K562 (cell line): ENCODE measurements around the gene ZNF513. TPM values are rescaled to one million over a fixed set of nuclear protein-coding genes. Genes with fewer than 3 reads are reported as not detected.

Experiments used
- BCOR ChIP-seq: fragments of 450-650 bp; IDR thresholded peaks from 2 replicates; pipeline ENCODE4 v1.6.1; 2016
- CBX2 ChIP-seq: fragments of 200-600 bp; sonication (generic); IDR thresholded peaks from one replicate; pipeline ENCODE4 v1.6.1; 2012; ENCODE audit warnings: mild to moderate bottlenecking, low read length, inconsistent platforms; ENCODE audit not compliant: insufficient read depth, poor library complexity, severe bottlenecking
- HINFP ChIP-seq: fragments of 450-650 bp; conservative IDR thresholded peaks from 2 replicates; pipeline ENCODE4 v1.6.1; 2016; ENCODE audit warnings: missing genetic modification characterization, low read depth, mild to moderate bottlenecking, control low read depth, missing compliant biosample characterization
- HNRNPLL ChIP-seq: fragments of 200-400 bp; formaldehyde crosslinking; IDR thresholded peaks from 2 replicates; pipeline ENCODE4 v1.6.1; 2017; ENCODE audit warnings: low read length, low read depth, mild to moderate bottlenecking; ENCODE audit not compliant: poor library complexity, severe bottlenecking
- MAFG ChIP-seq: fragments of 450-650 bp; conservative IDR thresholded peaks from 2 replicates; pipeline ENCODE4 v1.6.1; 2016; ENCODE audit warnings: missing genetic modification characterization, missing compliant biosample characterization
- NBN ChIP-seq: fragments of 450-650 bp; IDR thresholded peaks from 2 replicates; pipeline ENCODE4 v1.6.1; 2016; ENCODE audit warnings: low read depth, mild to moderate bottlenecking
- NEUROD1 ChIP-seq: fragments of 150-350 bp; IDR thresholded peaks from 2 replicates; pipeline ENCODE4 v1.6.1; 2014; ENCODE audit warnings: borderline replicate concordance, low read length, low read depth; ENCODE audit not compliant: partially characterized antibody
- NFATC3 ChIP-seq: fragments of 450-650 bp; IDR thresholded peaks from 2 replicates; pipeline ENCODE4 v1.6.1; 2017; ENCODE audit warnings: mild to moderate bottlenecking
- NRF1 ChIP-seq, 2 experiments: fragments of 450-650 bp; IDR thresholded peaks in 1 of 2; conservative IDR thresholded peaks in 1 of 2; 2 replicates each; pipeline ENCODE4 v1.6.1; 2014; ENCODE audit warnings: mild to moderate bottlenecking in 2 of 2
- RFX1 ChIP-seq: fragments of 450-650 bp; IDR thresholded peaks from 2 replicates; pipeline ENCODE4 v1.6.1; 2016; ENCODE audit warnings: mild to moderate bottlenecking, moderate library complexity
- SNRNP70 ChIP-seq: fragments of 200-400 bp; formaldehyde crosslinking; optimal IDR thresholded peaks from 2 replicates; pipeline ENCODE3; 2017; ENCODE audit warnings: low read depth, low read length
- TBL1XR1 ChIP-seq, 2 experiments: IDR thresholded peaks; 2 replicates each; pipeline ENCODE4 v1.6.1; 2012; ENCODE audit warnings: improper control_type of control experiment in 2 of 2, low read length in 2 of 2, mild to moderate bottlenecking in 1 of 2
- TCFL5 ChIP-seq: fragments of 250-450 bp; sonication (Bioruptor Pico); conservative IDR thresholded peaks from 2 replicates; pipeline ENCODE4 v1.6.1; 2021; ENCODE audit warnings: mild to moderate bottlenecking, moderate library complexity, matching md5 sums
- ZNF133 ChIP-seq: fragments of 250-450 bp; sonication (Bioruptor Pico); IDR thresholded peaks from 2 replicates; pipeline ENCODE4 v1.4.0; 2020; ENCODE audit warnings: mild to moderate bottlenecking
- polyA plus RNA-seq, 8 experiments: library from polyadenylated mRNA; depleted of rRNA in 4 of 8; stranded (reverse) in 5 of 8; unstranded in 3 of 8; fragments of >200 nt; fragmentation: Nextera tagmentation in 2 of 8; fragmentation: Illumina TruSeq in 1 of 8; extraction: Ambion mirVana in 2 of 8; extraction: Trizol in 1 of 8; gene quantifications; 2 replicates each; pipeline versions ENCODE4 v1.2.1 to v1.2.3, GENCODE V29; 2011 to 2014; ENCODE audit warnings: inconsistent platforms in 1 of 8, missing spikeins in 1 of 8
- total RNA-seq, 7 experiments: library from RNA; depleted of rRNA in 6 of 7; stranded (reverse); fragments of >200 nt in 6 of 7; fragmentation: Illumina TruSeq in 2 of 7; extraction: Trizol in 2 of 7; gene quantifications; 2 replicates each; pipeline versions ENCODE4 v1.2.1 to v1.2.3, GENCODE V29; 2011 to 2021; ENCODE audit warnings: low replicate concordance in 1 of 7
- TF ChIP-seq, protein P1 (sequence below): fragments of 200-800 bp; sonication (Bioruptor generic); IDR thresholded peaks from 2 replicates; pipeline ENCODE4 v1.6.1; 2016; ENCODE audit warnings: missing genetic modification characterization, missing compliant biosample characterization

ZNF513 gene
- total and polyA plus RNA-seq, 9 of the 15 experiments (the other 6 are each of a cell fraction or from before 2014, with no cell fraction given), result 0.04 to 13.6 (median 4.4) TPM

- no peak for TF ChIP-seq HINFP (tag)
- TF ChIP-seq HNRNPLL, result peak; percentile 37
- peak; percentile 70; the same call in 1 of the 2 replicates for TF ChIP-seq MAFG (tag)
- TF ChIP-seq NEUROD1, result peak; percentile 16
- TF ChIP-seq NRF1 (conservative IDR thresholded peaks at IDR 0.05 in 1 of 2, IDR thresholded peaks at IDR 0.05 in 1 of 2), result peak; percentile 16 to 18; a peak in 1 of 4 replicates
- no peak for TF ChIP-seq TBL1XR1 (IDR thresholded peaks at IDR 0.05; ENCODE audit: low read length in 2 of 2)
- no peak for TF ChIP-seq NFATC3
- 0 out of 2 replicates have a peak, but pooled peaks have one; percentile 3 for TF ChIP-seq BCOR
- no peak for TF ChIP-seq SNRNP70
- no peak for TF ChIP-seq RFX1
- TF ChIP-seq ZNF133 (CRISPR knock-in tag), result no peak
- TF ChIP-seq TCFL5 (CRISPR knock-in tag), result no peak
- no peak for TF ChIP-seq CBX2
- TF ChIP-seq, protein P1, sequence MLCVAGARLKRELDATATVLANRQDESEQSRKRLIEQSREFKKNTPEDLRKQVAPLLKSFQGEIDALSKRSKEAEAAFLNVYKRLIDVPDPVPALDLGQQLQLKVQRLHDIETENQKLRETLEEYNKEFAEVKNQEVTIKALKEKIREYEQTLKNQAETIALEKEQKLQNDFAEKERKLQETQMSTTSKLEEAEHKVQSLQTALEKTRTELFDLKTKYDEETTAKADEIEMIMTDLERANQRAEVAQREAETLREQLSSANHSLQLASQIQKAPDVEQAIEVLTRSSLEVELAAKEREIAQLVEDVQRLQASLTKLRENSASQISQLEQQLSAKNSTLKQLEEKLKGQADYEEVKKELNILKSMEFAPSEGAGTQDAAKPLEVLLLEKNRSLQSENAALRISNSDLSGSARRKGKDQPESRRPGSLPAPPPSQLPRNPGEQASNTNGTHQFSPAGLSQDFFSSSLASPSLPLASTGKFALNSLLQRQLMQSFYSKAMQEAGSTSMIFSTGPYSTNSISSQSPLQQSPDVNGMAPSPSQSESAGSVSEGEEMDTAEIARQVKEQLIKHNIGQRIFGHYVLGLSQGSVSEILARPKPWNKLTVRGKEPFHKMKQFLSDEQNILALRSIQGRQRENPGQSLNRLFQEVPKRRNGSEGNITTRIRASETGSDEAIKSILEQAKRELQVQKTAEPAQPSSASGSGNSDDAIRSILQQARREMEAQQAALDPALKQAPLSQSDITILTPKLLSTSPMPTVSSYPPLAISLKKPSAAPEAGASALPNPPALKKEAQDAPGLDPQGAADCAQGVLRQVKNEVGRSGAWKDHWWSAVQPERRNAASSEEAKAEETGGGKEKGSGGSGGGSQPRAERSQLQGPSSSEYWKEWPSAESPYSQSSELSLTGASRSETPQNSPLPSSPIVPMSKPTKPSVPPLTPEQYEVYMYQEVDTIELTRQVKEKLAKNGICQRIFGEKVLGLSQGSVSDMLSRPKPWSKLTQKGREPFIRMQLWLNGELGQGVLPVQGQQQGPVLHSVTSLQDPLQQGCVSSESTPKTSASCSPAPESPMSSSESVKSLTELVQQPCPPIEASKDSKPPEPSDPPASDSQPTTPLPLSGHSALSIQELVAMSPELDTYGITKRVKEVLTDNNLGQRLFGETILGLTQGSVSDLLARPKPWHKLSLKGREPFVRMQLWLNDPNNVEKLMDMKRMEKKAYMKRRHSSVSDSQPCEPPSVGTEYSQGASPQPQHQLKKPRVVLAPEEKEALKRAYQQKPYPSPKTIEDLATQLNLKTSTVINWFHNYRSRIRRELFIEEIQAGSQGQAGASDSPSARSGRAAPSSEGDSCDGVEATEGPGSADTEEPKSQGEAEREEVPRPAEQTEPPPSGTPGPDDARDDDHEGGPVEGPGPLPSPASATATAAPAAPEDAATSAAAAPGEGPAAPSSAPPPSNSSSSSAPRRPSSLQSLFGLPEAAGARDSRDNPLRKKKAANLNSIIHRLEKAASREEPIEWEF (CRISPR knock-in tag), result no peak
- TF ChIP-seq NBN, result 0 out of 2 replicates have a peak, but pooled peaks have one; percentile 72
- TF ChIP-seq, all 486 proteins: peak for 67
Measured at GRCh38 chr2:27353762-27354596, 26.6 kb downstream of the ZNF513 start (continued).
